Measurements from ENCODE around the gene AMOTL1.
A peak's percentile ranks its signal among the peaks of the same experiment; 100 is the strongest.

Gene AMOTL1

DNA sequence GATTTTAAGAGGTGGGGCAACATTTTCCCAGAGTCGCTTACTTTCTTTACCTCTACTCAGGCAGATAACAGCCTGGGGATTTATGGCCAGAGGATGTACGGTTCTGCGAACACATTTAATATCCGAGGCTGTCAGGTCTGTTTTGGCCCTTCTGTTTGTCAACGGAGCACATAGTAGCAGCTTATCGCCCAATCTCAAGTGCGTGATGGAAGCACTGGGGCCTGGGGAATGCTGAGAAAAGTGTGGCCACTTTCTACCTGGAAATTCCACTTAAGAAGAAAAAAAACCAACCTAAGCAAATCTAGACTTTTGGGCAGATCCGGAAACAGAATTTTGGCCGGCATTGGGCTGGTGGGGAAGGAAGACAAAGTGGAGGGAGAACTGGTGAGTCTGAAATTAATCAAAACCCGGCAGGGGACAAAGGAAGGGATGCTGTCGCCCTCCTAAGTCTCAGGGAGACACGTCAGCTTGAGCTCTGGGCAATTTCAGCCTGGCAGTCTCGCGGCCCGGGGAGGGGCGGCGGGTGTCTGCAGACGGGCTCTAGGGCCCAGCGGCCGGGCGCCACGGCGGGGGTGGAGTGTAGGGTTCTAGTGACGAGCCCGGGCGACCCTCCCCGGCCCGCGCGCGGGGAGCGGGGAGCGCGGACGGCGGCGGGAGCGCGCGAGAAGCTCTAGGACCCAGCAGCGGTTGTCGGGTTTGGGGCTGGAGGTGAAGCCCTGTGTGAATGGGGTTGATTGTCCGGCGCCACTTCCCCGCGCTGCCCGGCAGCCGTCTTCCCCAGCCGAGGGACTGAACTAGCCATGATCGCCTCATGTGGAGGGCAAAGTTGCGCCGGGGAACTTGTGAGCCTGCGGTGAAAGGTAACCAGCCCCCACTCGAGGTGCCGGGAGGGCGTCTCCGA is at the start of gene AMOTL1:
Gene AMOTL1, plus strand, starts transcription at position 656 of the 901 bp plus-strand sequence. Its CDS starts 156 bp downstream, at position 812.
- H3K36me3 Mint-ChIP-seq = peaks cover 0 to 1% of the 10 kb centered on the region in 2 donors
- peaks cover 4 to 22% of the 10 kb centered on the region in 2 donors for H3K4me1 Mint-ChIP-seq
- ATAC-seq (replicated peaks) (peak; percentile 79 to 88), DNase-seq (peak; percentile 30)
- H3K27ac Mint-ChIP-seq = peak within 1 kb of the TSS; percentile 74
- peaks cover 20 to 21% of the 10 kb centered on the region in 2 donors for H3K27me3 Mint-ChIP-seq
- H3K4me3 Mint-ChIP-seq = peak within 1 kb of the TSS; percentile 73 to 84
- no peaks in the 10 kb centered on the region for H3K9me3 Mint-ChIP-seq

GRCh38 chr11:94719876-94720275 is 48.3 kb upstream of the AMOTL1 start:
- no peaks in the 10 kb centered on the region for H3K36me3 Mint-ChIP-seq
- no peaks in the 10 kb centered on the region for H3K4me1 Mint-ChIP-seq
- DNase-seq (no peak), ATAC-seq (replicated peaks) (no peak)
- peaks cover 0 to 1% of the 10 kb centered on the region in 2 donors for H3K9me3 Mint-ChIP-seq
- no peak overlapping the region for H3K27ac Mint-ChIP-seq
- H3K27me3 Mint-ChIP-seq = peaks cover 42 to 56% of the 10 kb centered on the region in 2 donors
- no peak overlapping the region for H3K4me3 Mint-ChIP-seq

DNA sequence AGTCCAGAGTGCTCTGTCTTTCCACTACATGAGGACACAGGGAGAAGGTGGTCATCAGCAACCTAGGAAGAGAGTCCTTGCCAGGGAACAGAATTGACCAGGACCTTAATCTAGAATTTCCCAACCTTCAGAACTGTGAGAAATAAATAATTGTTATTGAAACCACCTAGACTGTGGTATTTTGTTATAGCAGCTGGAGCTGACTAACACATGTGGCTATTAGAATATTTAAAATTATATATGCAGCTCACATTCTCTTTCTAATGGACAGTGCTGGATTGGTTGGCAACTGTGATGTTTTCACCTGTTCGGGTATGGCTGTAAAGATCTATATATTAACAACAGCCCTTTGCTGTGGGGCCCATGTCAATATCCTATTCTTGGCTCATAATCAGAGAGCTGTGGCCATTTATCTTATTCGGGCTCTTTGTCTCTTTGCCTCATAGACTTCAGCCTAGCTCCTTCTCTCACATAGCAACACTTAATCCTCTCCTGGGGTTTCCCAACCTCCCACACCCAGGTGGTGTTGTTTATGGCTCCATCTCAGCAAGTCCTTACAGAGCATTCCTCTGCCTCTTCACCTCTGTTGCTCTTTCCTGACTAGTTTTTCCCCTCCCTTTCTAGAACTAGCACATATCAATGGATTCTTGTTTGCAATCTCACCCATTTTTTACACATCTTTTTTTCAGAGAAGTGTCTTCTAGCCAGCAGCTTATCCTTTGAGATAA is 46.4 kb upstream of the AMOTL1 start:
- DNase-seq (no peak), ATAC-seq (replicated peaks) (no peak)
- H3K27ac Mint-ChIP-seq = no peak overlapping the region
- no peaks in the 10 kb centered on the region for H3K4me1 Mint-ChIP-seq
- peaks cover 28 to 37% of the 10 kb centered on the region in 2 donors for H3K27me3 Mint-ChIP-seq
- no peak overlapping the region for H3K4me3 Mint-ChIP-seq
- H3K36me3 Mint-ChIP-seq = no peaks in the 10 kb centered on the region
- no peaks in the 10 kb centered on the region for H3K9me3 Mint-ChIP-seq

DNA sequence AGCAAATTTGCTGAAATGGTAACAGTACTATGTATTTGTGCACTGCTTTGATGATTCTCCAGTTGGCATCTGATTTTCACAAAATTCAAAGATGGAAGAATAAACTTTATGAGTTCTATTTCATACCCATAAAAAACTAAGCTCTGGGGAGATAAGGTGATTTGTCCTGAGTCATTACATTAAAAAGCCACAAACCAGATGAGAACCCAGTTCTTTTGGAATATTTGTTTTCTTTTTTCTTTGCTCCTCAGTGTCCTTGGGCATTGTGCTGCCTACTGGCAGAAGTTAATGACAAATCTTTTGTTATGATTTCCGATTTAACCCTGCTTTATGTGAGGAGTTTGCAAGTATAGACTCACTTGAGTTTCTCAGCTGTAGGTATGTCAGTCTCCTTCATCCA is 45.4 kb upstream of the AMOTL1 start:
- ATAC-seq (replicated peaks) (no peak), DNase-seq (no peak)
- no peak overlapping the region for H3K4me3 Mint-ChIP-seq
- H3K4me1 Mint-ChIP-seq = no peaks in the 10 kb centered on the region
- no peaks in the 10 kb centered on the region for H3K9me3 Mint-ChIP-seq
- H3K27me3 Mint-ChIP-seq = peaks cover 28 to 32% of the 10 kb centered on the region in 2 donors
- no peaks in the 10 kb centered on the region for H3K36me3 Mint-ChIP-seq
- no peak overlapping the region for H3K27ac Mint-ChIP-seq

GRCh38 chr11:94725097-94725496 is 43.1 kb upstream of the AMOTL1 start:
- no peaks in the 10 kb centered on the region for H3K4me1 Mint-ChIP-seq
- no peak for ATAC-seq (replicated peaks)
- peaks cover 22 to 27% of the 10 kb centered on the region in 2 donors for H3K27me3 Mint-ChIP-seq
- H3K4me3 Mint-ChIP-seq = no peak overlapping the region
- H3K9me3 Mint-ChIP-seq = no peaks in the 10 kb centered on the region
- H3K27ac Mint-ChIP-seq = no peak overlapping the region
- DNase-seq = no peak
- no peaks in the 10 kb centered on the region for H3K36me3 Mint-ChIP-seq

DNA sequence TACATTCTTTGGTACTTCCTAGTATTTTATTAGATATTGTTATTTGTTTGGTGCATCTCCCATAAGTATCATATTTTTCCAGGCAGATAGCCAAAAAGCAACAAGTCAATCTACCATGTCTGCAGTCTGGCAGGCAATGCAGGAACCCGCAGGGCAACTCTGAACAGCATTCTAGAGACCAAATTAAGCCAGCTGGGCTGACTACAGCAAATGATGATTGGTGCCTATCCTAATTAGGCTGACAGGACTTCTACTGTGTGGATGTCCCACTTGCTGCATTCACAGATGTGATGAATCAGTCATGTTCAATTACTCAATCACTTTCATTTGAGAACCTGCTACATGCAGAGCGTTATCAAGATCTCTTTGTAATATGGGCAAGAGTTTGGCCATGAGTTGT is 40.3 kb upstream of the AMOTL1 start:
- H3K9me3 Mint-ChIP-seq = no peaks in the 10 kb centered on the region
- H3K27ac Mint-ChIP-seq = no peak overlapping the region
- peaks cover 8 to 17% of the 10 kb centered on the region in 2 donors for H3K27me3 Mint-ChIP-seq
- no peak overlapping the region for H3K4me3 Mint-ChIP-seq
- no peaks in the 10 kb centered on the region for H3K4me1 Mint-ChIP-seq
- no peak for ATAC-seq (replicated peaks)
- H3K36me3 Mint-ChIP-seq = no peaks in the 10 kb centered on the region
- no peak for DNase-seq

- no peak for DNase-seq
- H3K4me3 Mint-ChIP-seq = no peak overlapping the region
- peaks cover 4 to 17% of the 10 kb centered on the region in 2 donors for H3K27me3 Mint-ChIP-seq
- ATAC-seq (replicated peaks) = no peak
- H3K4me1 Mint-ChIP-seq = no peaks in the 10 kb centered on the region
- H3K27ac Mint-ChIP-seq = no peak overlapping the region
- H3K36me3 Mint-ChIP-seq = no peaks in the 10 kb centered on the region
- no peaks in the 10 kb centered on the region for H3K9me3 Mint-ChIP-seq
These were observed 39.6 kb upstream of the AMOTL1 start for GRCh38 chr11:94728541-94728940.

- Mint-ChIP-seq H3K36me3 (no peaks in the 10 kb centered on the region), H3K4me1 (no peaks in the 10 kb centered on the region), H3K9me3 (no peaks in the 10 kb centered on the region), H3K4me3 (no peak overlapping the region), H3K27ac (no peak overlapping the region), H3K27me3 (peaks cover 4 to 11% of the 10 kb centered on the region in 2 donors)
- DNase-seq (no peak), ATAC-seq (replicated peaks) (no peak)
These were observed 39.0 kb upstream of the AMOTL1 start for GRCh38 chr11:94728966-94729751.

DNA sequence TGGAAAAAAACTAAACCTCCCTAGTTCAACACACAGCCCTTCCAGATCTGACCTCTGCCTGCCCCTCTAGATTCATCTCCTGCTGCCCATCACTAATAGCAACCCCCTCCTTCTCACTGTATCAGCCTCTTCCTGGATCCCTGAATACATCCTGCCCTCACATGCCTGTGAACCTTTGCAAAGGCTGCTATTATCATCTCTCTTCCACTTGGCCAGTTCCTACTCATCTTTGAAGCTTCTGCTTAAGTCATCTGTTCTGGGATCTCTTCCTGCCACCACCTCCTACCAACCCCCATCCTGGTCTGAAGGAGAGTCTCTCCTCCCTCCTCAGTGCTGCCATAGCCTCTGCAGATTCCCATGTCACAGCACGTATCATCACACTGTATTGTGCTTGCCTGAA is 38.0 kb upstream of the AMOTL1 start:
- no peak overlapping the region for H3K27ac Mint-ChIP-seq
- H3K27me3 Mint-ChIP-seq = peaks cover 4 to 5% of the 10 kb centered on the region in 2 donors
- DNase-seq (no peak), ATAC-seq (replicated peaks) (no peak)
- H3K36me3 Mint-ChIP-seq = no peaks in the 10 kb centered on the region
- H3K9me3 Mint-ChIP-seq = no peaks in the 10 kb centered on the region
- peaks cover 0 to 2% of the 10 kb centered on the region in 2 donors for H3K4me1 Mint-ChIP-seq
- no peak overlapping the region for H3K4me3 Mint-ChIP-seq

- ATAC-seq (replicated peaks) = no peak
- no peak overlapping the region for H3K27ac Mint-ChIP-seq
These were observed 36.1 kb upstream of the AMOTL1 start for GRCh38 chr11:94731880-94732601.

DNA sequence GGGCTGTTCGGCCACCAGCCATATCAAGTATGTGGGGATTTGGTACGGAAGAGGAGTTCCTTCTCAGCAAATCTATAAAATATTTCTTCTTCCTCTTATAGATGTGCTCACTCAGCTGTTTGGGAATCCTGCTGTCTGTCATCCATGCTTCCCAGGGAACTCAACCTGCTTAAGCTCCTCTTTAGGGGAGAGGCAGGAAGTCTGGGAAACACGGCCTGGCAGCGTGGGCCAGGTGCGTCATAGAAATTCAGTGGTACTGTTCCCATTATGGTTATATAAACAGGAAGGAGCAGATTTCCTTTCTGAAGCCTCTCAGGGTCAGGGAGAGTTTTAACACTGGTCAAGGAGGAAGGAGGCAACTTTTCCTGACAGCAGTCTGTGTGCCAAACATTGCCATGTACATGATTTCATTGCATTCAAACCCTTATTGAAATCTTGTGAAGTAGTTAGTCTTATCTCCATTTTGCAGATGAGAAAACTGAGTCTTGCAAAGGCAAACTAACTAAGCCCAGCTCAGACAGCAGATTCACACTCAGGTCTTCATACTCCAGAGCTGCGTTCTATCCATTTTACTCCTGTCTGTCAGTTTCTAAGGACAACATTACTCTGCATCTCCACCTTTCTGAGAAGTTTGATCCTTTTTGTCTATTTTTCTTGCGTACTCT is 35.4 kb upstream of the AMOTL1 start:
- DNase-seq = no peak
- Mint-ChIP-seq H3K4me1 (peaks cover 0 to 2% of the 10 kb centered on the region in 2 donors), H3K27ac (no peak overlapping the region), H3K4me3 (no peak overlapping the region), H3K36me3 (no peaks in the 10 kb centered on the region), H3K27me3 (peaks cover 4 to 5% of the 10 kb centered on the region in 2 donors), H3K9me3 (no peaks in the 10 kb centered on the region)
- ATAC-seq (replicated peaks) = no peak

More at GRCh38 chr11:94731880-94732601, 36.1 kb upstream of the AMOTL1 start:
- no peak for DNase-seq
- Mint-ChIP-seq H3K27me3 (peaks cover 4 to 5% of the 10 kb centered on the region in 2 donors), H3K4me1 (peaks cover 0 to 2% of the 10 kb centered on the region in 2 donors), H3K9me3 (no peaks in the 10 kb centered on the region), H3K4me3 (no peak overlapping the region), H3K36me3 (no peaks in the 10 kb centered on the region)

GRCh38 chr11:94734563-94735275 is 33.4 kb upstream of the AMOTL1 start:
- ATAC-seq (replicated peaks) (peak in 1 of 2 donors; percentile 38), DNase-seq (no peak)
- Mint-ChIP-seq H3K27me3 (peaks cover 4 to 5% of the 10 kb centered on the region in 2 donors), H3K4me1 (peaks cover 0 to 2% of the 10 kb centered on the region in 2 donors), H3K27ac (no peak overlapping the region), H3K9me3 (no peaks in the 10 kb centered on the region), H3K36me3 (no peaks in the 10 kb centered on the region), H3K4me3 (no peak overlapping the region)

- H3K27ac Mint-ChIP-seq = no peak overlapping the region
- DNase-seq = no peak
- no peak overlapping the region for H3K4me3 Mint-ChIP-seq
- H3K9me3 Mint-ChIP-seq = no peaks in the 10 kb centered on the region
- H3K27me3 Mint-ChIP-seq = peaks cover 3 to 7% of the 10 kb centered on the region in 2 donors
- H3K36me3 Mint-ChIP-seq = no peaks in the 10 kb centered on the region
- H3K4me1 Mint-ChIP-seq = peaks cover 2 to 4% of the 10 kb centered on the region in 2 donors
- no peak for ATAC-seq (replicated peaks)
These were observed 32.2 kb upstream of the AMOTL1 start for GRCh38 chr11:94735907-94736306.

Data from stimulated activated naive B cell treated with anti-CD40 and anti-IgM and Interleukin-4, amounts not matched to agents 10 μg/mL and 1 μg/mL and 100 μg/mL, for 72 hours (primary cell).